ENCODE measurements around the gene CHRM5.
"Not testable (repeated sequence)": the region's sequence is repeated elsewhere in the genome, so short reads cannot be mapped to it uniquely, and the experiment has no call there.

CHRM5 gene

DNA sequence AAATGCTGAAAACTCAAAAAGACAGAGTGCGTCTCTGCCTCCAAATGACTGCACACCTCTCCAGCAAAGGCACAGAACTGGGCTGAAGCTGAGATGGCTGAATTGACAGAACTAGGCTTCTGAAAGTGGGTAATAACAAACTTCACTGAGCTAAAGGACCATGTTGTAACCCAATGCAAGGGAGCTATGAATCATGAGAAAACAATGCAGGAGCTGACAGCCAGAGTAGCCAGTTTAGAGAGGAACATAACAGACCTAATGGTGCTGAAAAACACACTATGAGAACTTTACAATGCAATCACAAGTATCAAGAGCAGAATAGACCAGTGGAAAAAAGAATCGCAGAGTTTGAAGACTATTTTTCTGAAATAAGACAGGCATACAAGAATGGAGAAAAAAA, 80.8 kb downstream of the CHRM5 start:
- peak; percentile 86 for DNase-seq (ENCODE audit: low read depth)
- TF ChIP-seq, protein P1, sequence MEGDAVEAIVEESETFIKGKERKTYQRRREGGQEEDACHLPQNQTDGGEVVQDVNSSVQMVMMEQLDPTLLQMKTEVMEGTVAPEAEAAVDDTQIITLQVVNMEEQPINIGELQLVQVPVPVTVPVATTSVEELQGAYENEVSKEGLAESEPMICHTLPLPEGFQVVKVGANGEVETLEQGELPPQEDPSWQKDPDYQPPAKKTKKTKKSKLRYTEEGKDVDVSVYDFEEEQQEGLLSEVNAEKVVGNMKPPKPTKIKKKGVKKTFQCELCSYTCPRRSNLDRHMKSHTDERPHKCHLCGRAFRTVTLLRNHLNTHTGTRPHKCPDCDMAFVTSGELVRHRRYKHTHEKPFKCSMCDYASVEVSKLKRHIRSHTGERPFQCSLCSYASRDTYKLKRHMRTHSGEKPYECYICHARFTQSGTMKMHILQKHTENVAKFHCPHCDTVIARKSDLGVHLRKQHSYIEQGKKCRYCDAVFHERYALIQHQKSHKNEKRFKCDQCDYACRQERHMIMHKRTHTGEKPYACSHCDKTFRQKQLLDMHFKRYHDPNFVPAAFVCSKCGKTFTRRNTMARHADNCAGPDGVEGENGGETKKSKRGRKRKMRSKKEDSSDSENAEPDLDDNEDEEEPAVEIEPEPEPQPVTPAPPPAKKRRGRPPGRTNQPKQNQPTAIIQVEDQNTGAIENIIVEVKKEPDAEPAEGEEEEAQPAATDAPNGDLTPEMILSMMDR (conservative IDR thresholded peaks at IDR 0.05; ENCODE audit: low read length) = no peak
- no peak overlapping the region for H3K4me3 ChIP-seq (ENCODE audit: low read length)

DNA sequence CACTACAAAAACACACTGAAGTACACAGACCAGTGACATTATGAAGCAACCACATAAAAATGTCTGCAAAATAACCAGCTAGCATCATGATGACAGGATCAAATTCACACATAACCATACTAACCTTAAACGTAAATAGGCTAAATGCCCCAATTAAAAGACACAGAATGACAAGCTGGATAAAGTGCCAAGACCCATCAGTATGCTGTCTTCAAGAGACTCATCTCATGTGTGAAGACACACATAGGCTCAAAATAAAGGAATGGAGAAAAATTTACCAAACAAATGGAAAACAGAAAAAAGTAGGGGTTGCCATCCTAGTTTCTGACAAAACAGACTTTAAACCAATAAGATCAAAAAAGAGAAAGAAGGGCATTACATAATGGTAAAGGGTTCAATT, 82.1 kb downstream of the CHRM5 start:
- H3K4me3 ChIP-seq (ENCODE audit: low read length); DNase-seq (ENCODE audit: low read depth): not testable (repeated sequence)

DNA sequence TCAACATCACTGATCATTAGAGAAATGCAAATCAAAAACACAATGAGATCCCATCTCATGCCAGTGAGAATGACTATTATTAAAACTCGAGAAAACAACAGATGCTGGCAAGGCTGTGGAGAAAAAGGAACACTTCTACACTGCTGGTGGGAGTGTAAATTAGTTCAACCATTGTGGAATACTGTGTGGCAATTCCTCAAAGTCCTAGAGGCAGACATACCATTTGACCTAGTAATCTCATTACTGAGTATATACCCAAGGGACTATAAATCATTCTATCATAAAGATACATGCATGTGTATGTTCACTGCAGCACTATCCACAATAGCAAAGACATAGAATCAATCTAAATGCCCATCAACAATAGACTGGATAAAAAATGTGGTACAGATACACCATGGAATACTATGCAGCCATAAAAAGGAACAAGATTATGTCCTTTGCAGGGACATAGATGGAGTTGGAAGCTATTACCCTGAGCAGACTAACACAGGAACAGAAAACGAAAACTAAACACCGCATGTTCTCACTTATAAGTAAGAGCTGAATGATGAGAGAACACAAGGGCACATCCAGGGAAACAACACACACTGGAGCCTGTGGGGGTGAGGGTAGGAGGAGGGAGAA, 85.9 kb downstream of the CHRM5 start:
- no peak for DNase-seq (ENCODE audit: low read depth)
- no peak overlapping the region for H3K4me3 ChIP-seq (ENCODE audit: low read length)
- TF ChIP-seq, protein P1 (conservative IDR thresholded peaks at IDR 0.05; ENCODE audit: low read length) = no peak

DNA sequence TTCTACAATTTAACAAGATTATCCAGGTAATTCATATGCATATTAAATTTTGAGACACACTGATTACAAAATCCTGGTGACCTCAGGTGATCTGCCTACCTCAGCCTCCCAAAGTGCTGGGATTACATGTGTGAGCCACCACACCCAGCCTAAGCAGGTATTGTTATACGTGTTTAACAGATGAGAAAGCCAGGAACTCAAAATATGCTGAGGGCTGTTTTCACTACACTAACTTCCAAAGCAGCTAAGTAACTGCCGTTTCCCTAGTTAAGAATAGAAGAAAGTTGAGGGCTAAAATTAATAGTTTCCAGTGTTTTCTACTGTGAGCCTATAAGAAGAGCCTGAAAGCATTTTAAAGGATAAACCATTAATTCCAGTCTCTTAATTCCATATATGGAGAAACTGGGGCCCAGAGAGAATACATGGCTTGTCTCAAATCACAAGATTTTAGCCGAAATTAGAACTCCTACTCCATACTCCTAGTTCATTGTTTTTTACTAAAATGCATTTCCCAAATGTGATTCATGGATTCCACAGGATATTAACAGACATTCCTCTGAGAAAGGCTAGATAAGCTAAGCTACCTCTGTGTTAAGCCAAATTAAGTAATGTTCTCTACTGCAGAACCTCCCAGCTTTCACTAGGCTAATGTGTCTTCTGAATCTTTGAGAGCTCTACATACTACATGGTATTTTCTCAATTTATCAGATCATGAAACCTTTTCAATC, 87.7 kb downstream of the CHRM5 start:
- peak; percentile 82 for DNase-seq (ENCODE audit: low read depth)
- no peak overlapping the region for H3K4me3 ChIP-seq (ENCODE audit: low read length)
- TF ChIP-seq, protein P1 (conservative IDR thresholded peaks at IDR 0.05; ENCODE audit: low read length) = no peak

DNA sequence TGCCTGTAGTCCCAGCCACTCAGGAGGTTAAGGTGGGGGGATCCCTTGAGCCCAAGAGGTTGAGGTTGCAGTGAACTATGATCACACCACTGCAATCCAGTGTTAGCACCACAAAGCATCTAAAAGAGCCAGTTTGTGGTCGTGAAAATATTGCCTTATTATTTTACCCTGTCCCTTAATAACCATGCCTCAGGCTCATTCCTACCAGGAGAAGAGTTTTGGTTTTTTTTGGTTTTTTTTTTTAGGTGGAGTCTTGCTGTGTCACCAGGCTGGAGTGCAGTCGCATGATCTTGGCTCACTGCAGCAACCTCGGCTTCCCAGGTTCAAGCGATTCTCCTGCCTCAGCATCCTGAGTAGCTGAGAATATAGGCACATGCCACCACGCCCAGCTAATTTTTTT, 88.6 kb downstream of the CHRM5 start:
- peak; percentile 40 for DNase-seq (ENCODE audit: low read depth)
- no peak overlapping the region for H3K4me3 ChIP-seq (ENCODE audit: low read length)
- TF ChIP-seq, protein P1 (conservative IDR thresholded peaks at IDR 0.05; ENCODE audit: low read length) = no peak

DNA sequence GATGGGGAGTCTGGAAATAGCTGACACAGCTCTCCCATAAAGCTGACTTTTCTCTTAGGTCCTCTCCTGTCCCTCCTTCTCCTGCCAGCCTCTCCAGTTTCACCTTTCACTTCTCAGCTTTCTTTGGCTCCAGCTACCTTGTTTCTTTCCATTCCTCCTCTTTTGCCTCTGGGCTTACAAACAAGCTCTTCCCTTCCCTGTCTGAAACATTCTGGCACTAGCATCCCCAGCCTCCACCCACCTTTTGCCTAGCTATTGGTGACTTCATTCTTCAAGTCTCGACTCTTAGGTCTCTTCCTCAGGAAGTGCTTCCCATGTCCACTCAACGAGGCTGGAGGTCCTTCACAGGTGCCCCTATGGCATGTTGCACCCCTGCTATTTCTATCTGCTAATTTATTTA, 91.2 kb downstream of the CHRM5 start:
- TF ChIP-seq, protein P1 (conservative IDR thresholded peaks at IDR 0.05; ENCODE audit: low read length) = no peak
- no peak overlapping the region for H3K4me3 ChIP-seq (ENCODE audit: low read length)
- no peak for DNase-seq (ENCODE audit: low read depth)

DNA sequence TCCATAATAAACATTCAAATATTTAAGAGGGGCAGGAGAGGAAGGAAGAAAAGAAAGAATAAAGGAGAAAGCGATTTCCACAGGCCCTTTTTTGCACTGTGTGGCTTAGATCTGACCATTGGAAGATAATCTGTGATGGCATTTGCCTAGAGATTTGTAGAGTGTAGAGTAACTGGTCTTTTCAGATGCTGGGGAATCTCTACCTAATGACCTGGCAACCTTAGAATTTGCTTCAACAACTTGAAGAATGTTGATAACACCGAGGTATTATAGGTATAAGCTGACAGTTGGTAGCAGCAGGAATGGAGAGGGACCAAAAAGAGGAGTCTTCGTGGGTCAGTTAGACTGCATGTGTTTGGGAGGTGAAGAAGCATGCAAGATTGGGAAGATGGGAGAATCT, 91.6 kb downstream of the CHRM5 start:
- no peak overlapping the region for H3K4me3 ChIP-seq (ENCODE audit: low read length)
- no peak for DNase-seq (ENCODE audit: low read depth)
- TF ChIP-seq, protein P1 (conservative IDR thresholded peaks at IDR 0.05; ENCODE audit: low read length) = no peak

Measured in AG10803 (cell line).